ENCODE results near the gene DNAJB12. TPM values are rescaled to one million over a fixed set of nuclear protein-coding genes. Genes with fewer than 3 reads are reported as not detected.
A peak's percentile ranks its signal among the peaks of the same experiment; 100 is the strongest.

The DNAJB12 gene
- total and polyA plus RNA-seq, 12 donors: 36.3 to 67.0 (median 47.8) TPM

- H3K27me3 ChIP-seq: no peaks in the 10 kb centered on the region
- H3K36me3 ChIP-seq (replicated peaks in 1 of 2): no peaks in the 10 kb centered on the region
- DNase-seq: no peak
- peaks cover 24 to 44% of the 10 kb centered on the region in 2 donors for H3K4me1 ChIP-seq (replicated peaks in 1 of 2)
- H3K9me3 ChIP-seq (replicated peaks in 1 of 3): no peaks in the 10 kb centered on the region
- WGBS, 4 donors: 77 to 87% (median 79%) methylated on average over 4 to 5 of the region's 5 CpGs
- peak overlapping the region in 4 of 5 donors; percentile 27 to 78 (median 32) for H3K27ac ChIP-seq
- no peak overlapping the region for H3K4me3 ChIP-seq
- TF ChIP-seq CTCF (IDR thresholded peaks at IDR 0.05): no peak
- TF ChIP-seq POLR2A (IDR thresholded peaks at IDR 0.05): no peak
- intact Hi-C loops (cut with DNase I): no loop called here
Measured at GRCh38 chr10:72306215-72306760, 48.4 kb downstream of the DNAJB12 start.

- Histone ChIP-seq H3K4me3 (no peak overlapping the region), H3K27me3 (no peaks in the 10 kb centered on the region), H3K36me3 (replicated peaks in 1 of 2) (no peaks in the 10 kb centered on the region), H3K4me1 (replicated peaks in 1 of 2) (peaks cover 9 to 19% of the 10 kb centered on the region in 2 donors), H3K9me3 (replicated peaks in 1 of 3) (no peaks in the 10 kb centered on the region), H3K27ac (no peak overlapping the region)
- intact Hi-C loops (cut with DNase I): no loop called here
- TF ChIP-seq CTCF (IDR thresholded peaks at IDR 0.05) (no peak), POLR2A (IDR thresholded peaks at IDR 0.05) (no peak)
- no peak for DNase-seq
- 82 to 100% (median 89%) methylated on average over 2 to 8 of the region's 8 CpGs for WGBS, 4 donors
Measured at GRCh38 chr10:72303424-72304128, 51.1 kb downstream of the DNAJB12 start.

DNA sequence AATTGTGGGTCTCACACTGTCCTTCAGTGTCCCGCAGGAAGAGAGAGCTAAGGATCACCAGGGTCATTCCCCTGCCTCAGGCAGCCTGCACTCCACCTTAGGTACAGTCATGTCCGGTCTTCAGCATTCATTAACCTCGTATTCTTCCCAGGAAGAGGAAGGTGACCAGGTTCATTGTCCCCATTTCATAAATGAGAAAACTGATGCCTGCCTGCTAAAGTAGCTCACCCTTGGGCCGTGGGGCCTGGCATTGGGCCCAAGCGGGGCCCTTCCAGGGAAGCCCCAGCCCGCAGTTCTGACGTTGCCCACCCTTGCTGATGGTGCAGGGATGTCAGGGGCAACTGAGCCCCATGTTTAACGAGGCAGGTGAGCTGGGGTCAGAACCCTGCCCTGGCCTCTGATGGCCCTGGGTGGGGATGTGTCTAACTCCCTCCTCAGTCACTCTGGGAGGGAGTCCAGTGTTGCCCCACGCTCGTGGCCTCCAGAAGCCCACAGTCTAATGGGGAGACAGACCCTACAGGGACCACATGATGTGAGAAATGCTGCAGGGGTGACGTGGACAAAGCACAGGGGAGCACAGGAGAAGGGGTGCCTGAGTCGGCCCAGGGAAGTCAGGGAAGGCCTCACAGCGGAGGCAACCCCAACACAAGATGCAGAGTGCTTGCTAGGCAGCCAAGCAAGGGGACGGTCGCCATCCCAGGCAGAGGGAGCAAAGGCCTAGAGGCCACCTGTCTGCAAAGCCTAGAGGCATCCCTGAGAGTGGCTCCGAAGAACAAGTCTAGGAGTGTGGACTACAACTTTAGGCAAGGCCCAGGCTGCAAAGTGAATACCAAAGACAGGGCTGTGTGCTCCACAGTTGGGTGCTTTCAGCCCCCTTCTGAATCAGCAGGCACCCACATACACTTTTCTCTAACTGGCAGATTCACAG is 55.9 kb downstream of the DNAJB12 start:
- no peak overlapping the region for H3K4me3 ChIP-seq
- H3K36me3 ChIP-seq (replicated peaks in 1 of 2): no peaks in the 10 kb centered on the region
- H3K9me3 ChIP-seq (replicated peaks in 1 of 3): no peaks in the 10 kb centered on the region
- no peak for DNase-seq
- intact Hi-C loops (cut with DNase I): no loop called here
- H3K4me1 ChIP-seq (replicated peaks in 1 of 2): peaks cover 15 to 24% of the 10 kb centered on the region in 2 donors
- H3K27me3 ChIP-seq: no peaks in the 10 kb centered on the region
- peak overlapping the region; percentile 21 to 97 (median 82) for H3K27ac ChIP-seq
- TF ChIP-seq POLR2A (IDR thresholded peaks at IDR 0.05) (no peak), CTCF (IDR thresholded peaks at IDR 0.05) (no peak)
- WGBS, 4 donors: 80 to 88% (median 83%) methylated on average over 13 to 16 of the region's 16 CpGs

All from adrenal gland (tissue), 12 donors.